GM12892 (cell line): ENCODE data around the gene HRAS.

Experiments used
- POLR2A ChIP-seq: IDR thresholded peaks from 2 replicates; pipeline ENCODE4 v1.6.1; 2011; ENCODE audit warnings: low read depth, low read length, control low read depth
- TAF1 ChIP-seq: IDR thresholded peaks from 2 replicates; pipeline ENCODE4 v1.6.1; 2011; ENCODE audit warnings: low read depth, mild to moderate bottlenecking, control low read depth, low read length, borderline replicate concordance

- TF ChIP-seq POLR2A (no peak), TAF1 (no peak)
Observed at GRCh38 chr11:502288-503178, 32.8 kb downstream of the HRAS start.
